GM12864 (cell line): Measurements from ENCODE around the gene PIP5K1B.

Experiments
- DNase-seq: peaks from one replicate; pipeline ENCODE4 v3.0.0-alpha.2; 2011; ENCODE audit warnings: low read depth
- H3K4me3 ChIP-seq: 2 replicates; pipeline ENCODE4 v1.5.1; 2011; ENCODE audit warnings: mild to moderate bottlenecking, low read depth, low read length, control low read depth
- TF ChIP-seq, protein P1 (sequence below): IDR thresholded peaks from 2 replicates; pipeline ENCODE4 v1.5.1; 2011; ENCODE audit warnings: low read depth, mild to moderate bottlenecking, moderate library complexity, low read length, control low read depth, inconsistent platforms; ENCODE audit errors: missing control alignments

The PIP5K1B gene

DNA sequence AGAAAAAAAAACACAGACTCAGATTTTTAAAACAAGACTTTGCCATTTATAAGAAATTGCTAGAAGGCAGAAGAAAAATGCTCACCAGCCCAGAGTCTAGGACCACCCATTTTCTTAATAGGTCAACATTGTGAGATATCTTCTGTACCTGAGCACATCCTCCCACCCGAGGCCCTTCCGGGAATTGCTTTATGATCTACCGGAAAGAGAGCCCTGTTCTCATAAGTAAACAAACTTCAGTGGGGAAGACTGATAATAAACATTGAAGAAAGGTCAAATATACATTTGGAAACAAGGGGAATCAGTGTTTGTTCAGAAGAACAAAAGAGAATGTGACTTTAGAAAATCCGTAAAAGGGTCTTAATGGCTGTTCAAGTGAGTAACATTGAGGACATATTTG is 264.5 kb downstream of the PIP5K1B start:
- DNase-seq, result no peak
- TF ChIP-seq, protein P1, sequence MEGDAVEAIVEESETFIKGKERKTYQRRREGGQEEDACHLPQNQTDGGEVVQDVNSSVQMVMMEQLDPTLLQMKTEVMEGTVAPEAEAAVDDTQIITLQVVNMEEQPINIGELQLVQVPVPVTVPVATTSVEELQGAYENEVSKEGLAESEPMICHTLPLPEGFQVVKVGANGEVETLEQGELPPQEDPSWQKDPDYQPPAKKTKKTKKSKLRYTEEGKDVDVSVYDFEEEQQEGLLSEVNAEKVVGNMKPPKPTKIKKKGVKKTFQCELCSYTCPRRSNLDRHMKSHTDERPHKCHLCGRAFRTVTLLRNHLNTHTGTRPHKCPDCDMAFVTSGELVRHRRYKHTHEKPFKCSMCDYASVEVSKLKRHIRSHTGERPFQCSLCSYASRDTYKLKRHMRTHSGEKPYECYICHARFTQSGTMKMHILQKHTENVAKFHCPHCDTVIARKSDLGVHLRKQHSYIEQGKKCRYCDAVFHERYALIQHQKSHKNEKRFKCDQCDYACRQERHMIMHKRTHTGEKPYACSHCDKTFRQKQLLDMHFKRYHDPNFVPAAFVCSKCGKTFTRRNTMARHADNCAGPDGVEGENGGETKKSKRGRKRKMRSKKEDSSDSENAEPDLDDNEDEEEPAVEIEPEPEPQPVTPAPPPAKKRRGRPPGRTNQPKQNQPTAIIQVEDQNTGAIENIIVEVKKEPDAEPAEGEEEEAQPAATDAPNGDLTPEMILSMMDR, result no peak
- no peak overlapping the region for H3K4me3 ChIP-seq

DNA sequence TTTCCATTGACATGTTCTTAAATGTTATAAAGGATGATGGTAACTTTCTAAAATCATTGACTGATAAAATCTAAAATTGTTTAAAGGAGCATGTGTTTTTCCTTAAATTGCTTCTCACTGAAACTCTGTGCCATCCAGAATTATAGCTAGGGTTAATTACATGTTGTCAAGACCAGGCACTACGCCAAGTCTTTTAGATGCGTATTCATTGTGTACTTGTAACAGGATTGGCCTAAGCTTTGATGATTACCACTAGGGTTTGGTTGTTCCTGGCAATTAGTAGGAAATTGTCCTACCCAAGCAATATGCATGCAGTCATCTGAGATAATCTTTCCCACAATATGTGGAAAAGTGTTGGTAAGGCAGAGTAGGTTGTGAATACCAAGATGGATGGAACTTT is 265.1 kb downstream of the PIP5K1B start:
- TF ChIP-seq, protein P1, result no peak
- no peak overlapping the region for H3K4me3 ChIP-seq
- DNase-seq, result no peak

DNA sequence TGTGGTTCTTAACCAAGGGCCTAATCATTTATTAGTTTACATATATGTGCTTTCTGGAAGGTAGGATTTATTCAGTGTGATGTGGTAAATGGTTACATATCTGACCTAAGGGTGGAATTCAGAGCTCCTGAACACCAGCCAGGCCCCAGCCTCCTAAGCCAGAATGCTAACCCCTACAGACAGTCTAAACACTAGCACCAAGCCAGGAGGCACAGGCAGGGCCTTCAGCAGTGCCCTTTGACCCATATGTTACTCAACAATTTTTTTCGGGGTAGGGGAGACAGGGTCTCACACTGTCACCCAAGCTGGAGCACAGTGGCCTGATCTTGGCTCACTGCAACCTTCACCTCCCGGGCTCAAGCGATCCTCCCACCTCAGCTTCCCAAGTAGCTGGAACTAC is 268.6 kb downstream of the PIP5K1B start:
- no peak for DNase-seq
- TF ChIP-seq, protein P1, result no peak
- no peak overlapping the region for H3K4me3 ChIP-seq

DNA sequence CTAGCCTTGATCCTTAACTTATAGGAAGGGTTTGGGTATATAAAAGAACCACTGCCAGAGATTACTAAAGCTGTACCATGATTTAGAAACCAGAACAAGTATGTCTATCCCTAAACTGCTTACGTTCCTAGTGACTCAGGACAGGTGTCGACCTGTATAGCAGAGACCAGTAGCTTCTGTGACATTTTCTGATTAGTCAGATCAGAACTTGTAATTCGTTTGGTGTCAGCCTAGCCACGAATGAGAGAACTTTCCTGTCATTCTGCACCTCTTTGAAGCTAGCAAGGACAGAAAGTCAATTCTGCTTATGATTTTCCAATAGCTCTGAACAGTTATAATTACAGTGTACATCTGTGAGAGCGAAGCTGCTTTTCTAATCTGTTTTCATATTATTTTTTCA is 269.4 kb downstream of the PIP5K1B start:
- TF ChIP-seq, protein P1, result no peak
- no peak overlapping the region for H3K4me3 ChIP-seq
- peak; percentile 71 for DNase-seq

DNA sequence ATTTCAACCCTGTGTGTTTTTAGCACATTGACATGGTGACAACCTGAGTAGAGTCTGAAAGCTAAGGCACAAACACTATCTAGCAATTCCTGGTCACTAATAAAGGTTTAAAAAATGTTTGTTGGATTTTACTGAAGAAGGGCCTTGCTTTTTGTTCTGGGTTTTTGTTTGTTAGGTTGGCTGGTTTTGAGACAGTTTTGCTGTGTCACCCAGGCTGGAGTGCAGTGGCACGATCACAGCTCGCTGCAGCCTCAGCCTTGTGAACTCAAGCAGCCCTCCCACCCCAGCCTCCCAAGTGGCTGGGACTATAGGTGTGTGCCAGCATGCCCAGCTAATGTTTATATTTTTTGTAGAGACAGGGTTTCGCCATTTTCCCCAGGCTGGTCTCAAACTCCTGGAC is 269.9 kb downstream of the PIP5K1B start:
- no peak for DNase-seq
- H3K4me3 ChIP-seq, result no peak overlapping the region
- TF ChIP-seq, protein P1, result no peak

DNA sequence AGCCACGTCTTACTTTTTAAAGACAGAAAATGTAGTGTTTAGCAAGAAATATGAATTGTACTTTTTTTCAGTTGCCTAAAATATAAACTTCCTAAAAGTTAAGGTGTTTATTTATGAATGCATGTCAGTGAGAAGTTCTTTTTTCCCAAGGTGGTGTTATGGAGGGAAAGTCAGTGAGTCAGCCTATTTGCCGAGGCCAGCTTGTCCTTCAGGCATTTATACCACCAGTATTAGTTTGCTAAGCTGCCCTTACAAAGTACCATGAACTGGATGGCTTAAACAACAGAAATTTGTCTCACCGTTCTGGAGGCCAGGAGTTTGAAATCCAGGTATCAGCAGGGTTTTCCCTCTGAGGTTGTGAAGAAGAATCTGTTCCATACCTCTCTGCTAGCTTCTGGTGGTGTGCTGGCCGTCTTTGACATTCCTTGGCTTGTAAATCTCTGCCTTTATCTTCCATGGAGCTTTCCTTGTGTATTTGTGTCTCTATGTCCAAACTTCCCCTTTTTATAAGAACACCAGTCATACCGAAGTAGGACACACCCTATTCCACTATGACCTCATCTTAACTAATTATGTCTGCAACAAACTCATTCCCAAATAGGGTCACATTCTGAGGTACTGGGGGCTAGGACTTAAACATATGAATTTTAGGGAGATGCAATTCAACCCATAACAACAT is 270.5 kb downstream of the PIP5K1B start:
- no peak for DNase-seq
- TF ChIP-seq, protein P1, result no peak
- H3K4me3 ChIP-seq, result no peak overlapping the region

DNA sequence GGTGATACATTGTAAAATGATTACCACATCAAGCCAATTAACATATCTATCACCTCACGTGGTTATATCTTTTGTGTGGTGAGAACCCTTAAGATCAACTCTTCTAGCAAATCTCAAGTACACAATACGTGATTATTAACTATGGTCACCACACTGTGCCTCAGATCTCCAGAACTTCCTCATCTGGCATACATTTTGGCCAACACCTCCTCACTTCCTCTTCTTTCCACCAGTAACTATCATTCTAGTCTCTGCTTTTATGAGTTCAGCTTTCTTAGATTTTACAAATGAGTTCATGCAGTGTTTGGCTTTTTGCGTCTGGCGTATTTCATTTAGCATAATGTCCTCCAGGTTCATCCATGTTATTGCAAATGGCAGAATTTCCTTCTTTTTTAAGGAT is 273.0 kb downstream of the PIP5K1B start:
- no peak for DNase-seq
- TF ChIP-seq, protein P1, result no peak
- no peak overlapping the region for H3K4me3 ChIP-seq
